ENCODE measurements around the gene EED. TPM values are rescaled to one million over a fixed set of nuclear protein-coding genes. Genes with fewer than 3 reads are reported as not detected.

The EED gene
- total RNA-seq, 1 experiment from 2014 or later, result 27.3 TPM

Other genes starting within 250 kb of the EED start
- 64.4 to 69.9 TPM (median 65.1 TPM) in 3 replicates for gene PICALM, start 175.7 kb upstream of the EED start, total RNA-seq (2021)
- gene HIKESHI, start 57.5 kb downstream of the EED start, total RNA-seq (2021), result 48.3 to 57.1 TPM (median 52.8 TPM) in 3 replicates
- gene CCDC81, start 130.1 kb downstream of the EED start, total RNA-seq (2021), result 0.82 to 1.0 TPM (median 0.98 TPM) in 3 replicates